ENCODE results near the gene MAP3K14.

Gene MAP3K14

GRCh38 chr17:45318561-45319230, 1.9 kb upstream of the MAP3K14 start:
- H3K27ac ChIP-seq = peak overlapping the region in 19 of 21 experiments; percentile 19 to 92 (median 74)
- H3K4me3 ChIP-seq = no peak overlapping the region

DNA sequence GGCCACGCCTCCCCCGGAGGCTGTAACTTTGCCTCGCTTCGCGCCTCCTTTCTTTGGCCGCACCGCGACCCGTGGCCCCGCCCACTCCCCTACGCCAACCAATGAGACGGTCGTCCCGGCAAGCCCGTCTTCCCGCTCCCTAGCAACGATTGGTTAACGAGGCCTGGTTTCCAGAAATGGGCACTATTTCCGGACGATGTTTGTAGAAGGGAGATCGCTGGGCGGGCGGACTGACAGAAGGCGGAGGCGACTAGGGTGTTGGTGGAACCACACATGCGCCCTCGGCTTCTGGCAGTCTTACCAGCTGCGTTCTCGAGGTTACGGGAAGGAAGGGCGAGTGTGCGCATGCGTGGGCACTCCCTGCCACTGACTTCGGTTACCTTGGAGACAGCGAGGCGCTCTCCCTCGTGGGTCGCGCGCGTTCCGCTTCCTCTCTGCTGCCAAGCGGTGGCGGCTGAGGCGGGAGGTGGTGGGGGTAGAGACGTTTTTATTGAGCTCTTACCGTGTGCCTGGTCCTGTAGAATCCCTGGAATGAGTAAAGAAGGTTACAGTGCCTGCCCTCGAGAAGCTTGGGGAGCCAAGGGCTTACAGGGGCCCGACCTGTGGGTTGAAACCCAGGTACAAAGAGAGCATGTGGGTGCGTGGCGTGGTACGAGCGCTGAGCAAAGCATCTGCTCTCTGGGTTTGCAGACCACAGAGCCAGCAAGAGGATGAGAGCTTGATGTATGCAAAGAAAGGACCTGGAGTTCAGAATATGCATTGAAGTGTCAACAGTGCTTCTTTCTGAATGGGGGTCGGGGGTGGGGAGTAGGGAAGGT, 500 bp upstream of the MAP3K14 start:
- Histone ChIP-seq H3K4me3 (peak overlapping the region; percentile 51 to 86 (median 76)), H3K27ac (peak overlapping the region; percentile 37 to 98 (median 92))

DNA sequence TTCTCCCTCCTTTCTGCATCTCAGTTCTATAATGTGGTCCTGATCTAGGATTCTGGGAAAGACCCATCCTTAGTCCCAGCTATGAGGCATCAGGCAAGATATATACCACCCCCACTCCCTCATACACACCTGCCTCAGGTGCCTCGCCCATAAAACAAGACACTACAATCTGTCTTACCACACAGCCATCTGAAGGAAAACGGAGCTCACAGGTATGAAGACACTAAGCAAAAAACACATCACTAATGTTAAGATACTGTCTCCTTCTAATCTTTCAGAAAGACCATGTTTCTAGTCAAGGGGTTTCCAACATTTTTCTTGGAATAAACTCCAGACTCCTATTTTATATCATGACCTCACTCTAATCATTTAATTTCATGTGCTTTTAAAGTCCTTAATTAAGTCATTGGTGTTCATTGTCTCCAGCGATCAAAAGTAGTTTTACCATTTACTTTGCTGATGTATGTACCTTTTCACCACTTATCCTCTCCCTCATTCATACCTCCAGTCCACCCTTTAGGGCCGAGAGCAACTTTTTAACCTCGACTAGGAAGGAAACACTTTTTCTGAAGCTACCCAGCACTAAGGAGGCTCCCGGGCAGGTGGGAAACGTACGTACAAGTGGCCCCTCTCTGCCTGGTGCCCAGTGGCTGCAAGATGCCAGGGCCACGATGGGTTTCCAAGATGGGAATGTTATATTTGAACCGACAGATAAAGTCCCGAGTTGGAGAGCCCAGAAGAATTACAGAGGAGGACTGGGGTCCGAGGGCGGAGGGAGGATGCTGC, 979 bp downstream of the MAP3K14 start:
- Histone ChIP-seq H3K4me3 (peak overlapping the region; percentile 51 to 86 (median 76)), H3K27ac (peak overlapping the region; percentile 84 to 98 (median 93))

- Histone ChIP-seq H3K27ac (peak overlapping the region in 20 of 21 experiments; percentile 1 to 98 (median 92)), H3K4me3 (peak overlapping the region; percentile 51 to 86 (median 76))
These were observed 1.8 kb downstream of the MAP3K14 start for GRCh38 chr17:45314741-45315647.

DNA sequence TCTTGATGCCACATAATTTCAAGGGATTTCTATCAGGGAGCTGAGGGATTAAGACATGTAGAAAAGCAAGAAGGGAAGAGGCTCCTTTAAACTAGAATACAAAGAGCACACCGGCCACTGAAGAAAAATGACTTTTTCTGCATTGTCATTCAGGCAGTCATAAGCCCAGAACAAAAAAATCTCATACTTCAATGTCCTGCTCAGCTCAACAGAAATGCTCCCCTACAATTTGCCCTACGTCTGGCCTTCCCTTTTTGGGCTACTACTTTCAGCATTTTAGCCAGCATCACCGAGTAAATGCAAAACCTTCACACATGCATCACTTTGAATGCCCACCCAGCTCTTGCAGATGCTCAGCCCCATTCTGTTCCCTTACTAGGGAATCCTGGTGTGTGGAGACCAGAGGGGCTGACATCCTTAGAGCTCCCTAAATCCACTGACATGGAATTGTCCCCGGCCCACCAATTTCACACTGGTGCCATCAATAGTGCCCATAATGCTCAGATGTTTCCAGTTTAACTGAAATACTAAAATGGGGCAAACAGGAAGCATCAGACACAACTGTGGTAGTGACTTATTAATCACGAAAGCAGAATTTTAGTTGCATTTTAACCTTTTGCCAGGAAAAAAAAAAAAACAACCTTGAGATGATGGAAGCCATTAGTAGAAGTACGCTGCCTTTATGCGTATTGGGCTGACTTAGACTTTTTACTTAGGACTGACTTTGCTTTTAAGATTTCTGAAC, 2.7 kb downstream of the MAP3K14 start:
- H3K27ac ChIP-seq = peak overlapping the region in 18 of 21 experiments; percentile 13 to 98 (median 92)
- peak overlapping the region in 6 of 7 experiments; percentile 3 to 86 (median 62) for H3K4me3 ChIP-seq

GRCh38 chr17:45313421-45313771, 3.4 kb downstream of the MAP3K14 start:
- Histone ChIP-seq H3K27ac (peak overlapping the region in 19 of 21 experiments; percentile 19 to 98 (median 92)), H3K4me3 (no peak overlapping the region)

DNA sequence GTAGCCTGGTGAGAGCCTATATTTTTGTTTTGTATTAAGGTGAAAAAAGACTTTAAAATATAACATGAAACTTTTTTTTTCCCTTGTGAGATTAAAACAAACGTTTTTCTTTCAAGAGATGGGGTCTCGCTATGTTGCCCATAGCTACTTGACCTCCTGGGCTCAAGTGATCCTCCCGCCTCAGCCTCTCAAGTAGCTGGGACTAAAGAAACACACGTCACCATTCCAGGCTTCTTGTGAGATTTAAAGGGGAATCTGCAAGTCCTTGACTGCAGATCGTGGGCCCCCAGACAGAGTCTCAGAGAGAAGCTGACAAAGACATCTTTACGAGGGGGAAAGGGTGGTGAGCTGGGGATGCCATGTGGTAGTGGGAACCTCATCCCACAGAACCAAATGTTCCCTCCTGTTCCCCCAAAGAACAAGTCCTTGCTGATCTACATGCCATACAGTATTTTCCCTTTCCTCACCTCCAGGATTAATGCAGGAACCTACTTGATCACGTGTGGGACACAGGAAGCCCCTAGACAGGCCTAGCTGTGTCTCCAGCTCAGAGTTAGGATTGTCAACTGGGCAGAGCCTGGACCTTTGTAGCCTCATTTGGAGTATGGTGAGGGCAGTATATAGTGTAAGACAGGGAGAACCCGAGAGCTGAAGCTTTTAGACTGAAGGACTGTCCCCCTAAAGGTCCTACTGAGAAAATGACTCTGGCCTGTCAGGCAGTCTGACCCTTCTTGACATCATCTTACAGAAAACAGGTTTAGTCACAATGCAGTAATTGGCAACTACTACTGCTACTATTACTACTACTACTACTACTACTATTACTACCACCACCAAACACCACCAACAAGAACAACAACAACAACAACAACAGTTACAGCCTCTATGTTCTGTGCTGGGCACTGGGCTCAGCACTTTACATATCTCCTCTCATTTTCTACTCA, 4.1 kb downstream of the MAP3K14 start:
- H3K4me3 ChIP-seq = peak overlapping the region in 1 of 7 experiments; percentile 3
- peak overlapping the region; percentile 19 to 98 (median 87) for H3K27ac ChIP-seq

DNA sequence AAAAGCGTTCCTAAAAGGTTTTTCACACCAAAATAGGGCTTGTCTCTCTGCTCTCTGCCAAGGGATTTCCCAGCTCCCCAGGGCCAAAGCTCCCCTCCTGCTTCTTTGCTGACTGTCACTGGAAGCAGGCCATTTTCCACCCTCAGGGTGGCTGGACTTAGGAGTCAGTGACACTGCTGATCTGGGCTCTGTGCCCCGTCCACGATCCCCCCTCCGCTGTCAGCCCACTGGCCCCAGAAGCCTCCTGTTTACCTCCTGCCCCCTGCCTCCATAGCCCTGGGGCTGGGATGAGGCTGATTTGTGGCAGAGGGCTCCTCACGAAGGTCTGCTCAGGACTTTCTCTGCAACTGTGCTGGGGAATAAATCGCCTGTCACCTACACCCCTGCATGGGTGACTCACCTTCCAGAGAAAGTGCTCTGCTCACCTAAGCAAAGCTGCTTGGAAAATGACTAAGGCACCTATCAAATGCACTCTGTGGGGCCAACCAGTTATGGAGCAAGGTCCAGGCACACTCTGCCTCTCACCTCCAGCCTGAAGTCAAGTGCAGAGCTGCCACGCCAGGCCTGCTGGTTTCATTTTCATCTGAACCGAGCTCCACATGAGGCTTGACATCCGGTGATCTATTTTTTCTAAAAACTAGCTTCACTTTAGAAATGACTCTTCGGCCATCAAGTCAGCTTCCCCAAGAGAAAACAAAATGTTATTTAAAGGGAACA, 4.9 kb downstream of the MAP3K14 start:
- peak overlapping the region in 2 of 7 experiments; percentile 3 to 4 for H3K4me3 ChIP-seq
- H3K27ac ChIP-seq = peak overlapping the region in 20 of 21 experiments; percentile 63 to 98 (median 90)

GRCh38 chr17:45311401-45311759, 5.4 kb downstream of the MAP3K14 start:
- peak overlapping the region in 20 of 21 experiments; percentile 63 to 98 (median 90) for H3K27ac ChIP-seq

GRCh38 chr17:45310380-45311324, 6.2 kb downstream of the MAP3K14 start:
- H3K27ac ChIP-seq = peak overlapping the region in 19 of 21 experiments; percentile 6 to 98 (median 85)
- no peak overlapping the region for H3K4me3 ChIP-seq

More at GRCh38 chr17:45311401-45311759, 5.4 kb downstream of the MAP3K14 start:
- no peak overlapping the region for H3K4me3 ChIP-seq

DNA sequence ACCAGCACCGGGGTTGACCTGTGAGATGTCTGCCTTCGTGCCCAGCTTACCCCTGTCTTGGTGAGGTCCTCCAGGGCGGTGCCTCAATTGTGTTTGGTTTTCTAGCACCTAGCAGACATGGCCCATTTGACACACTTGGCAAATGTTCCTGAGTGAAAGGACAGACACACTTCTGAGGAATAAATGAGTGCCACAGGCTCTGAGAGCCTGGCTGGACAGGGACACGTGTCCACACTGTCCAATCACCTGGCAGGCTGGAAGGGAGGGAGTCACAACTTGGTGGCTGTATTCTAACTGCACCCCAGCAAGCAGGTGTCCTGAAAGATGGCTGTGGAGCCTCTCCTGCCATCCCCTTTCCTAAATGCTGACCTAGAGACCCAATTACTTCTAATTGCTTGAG, 7.4 kb downstream of the MAP3K14 start:
- Histone ChIP-seq H3K27ac (peak overlapping the region in 10 of 21 experiments; percentile 1 to 96 (median 76)), H3K4me3 (no peak overlapping the region)

GRCh38 chr17:45308840-45309239, 8.0 kb downstream of the MAP3K14 start:
- H3K27ac ChIP-seq = peak overlapping the region in 15 of 21 experiments; percentile 60 to 86 (median 79)
- no peak overlapping the region for H3K4me3 ChIP-seq

- peak overlapping the region; percentile 10 to 86 (median 77) for H3K27ac ChIP-seq
- H3K4me3 ChIP-seq = no peak overlapping the region
These were observed 8.8 kb downstream of the MAP3K14 start for GRCh38 chr17:45308016-45308365.

DNA sequence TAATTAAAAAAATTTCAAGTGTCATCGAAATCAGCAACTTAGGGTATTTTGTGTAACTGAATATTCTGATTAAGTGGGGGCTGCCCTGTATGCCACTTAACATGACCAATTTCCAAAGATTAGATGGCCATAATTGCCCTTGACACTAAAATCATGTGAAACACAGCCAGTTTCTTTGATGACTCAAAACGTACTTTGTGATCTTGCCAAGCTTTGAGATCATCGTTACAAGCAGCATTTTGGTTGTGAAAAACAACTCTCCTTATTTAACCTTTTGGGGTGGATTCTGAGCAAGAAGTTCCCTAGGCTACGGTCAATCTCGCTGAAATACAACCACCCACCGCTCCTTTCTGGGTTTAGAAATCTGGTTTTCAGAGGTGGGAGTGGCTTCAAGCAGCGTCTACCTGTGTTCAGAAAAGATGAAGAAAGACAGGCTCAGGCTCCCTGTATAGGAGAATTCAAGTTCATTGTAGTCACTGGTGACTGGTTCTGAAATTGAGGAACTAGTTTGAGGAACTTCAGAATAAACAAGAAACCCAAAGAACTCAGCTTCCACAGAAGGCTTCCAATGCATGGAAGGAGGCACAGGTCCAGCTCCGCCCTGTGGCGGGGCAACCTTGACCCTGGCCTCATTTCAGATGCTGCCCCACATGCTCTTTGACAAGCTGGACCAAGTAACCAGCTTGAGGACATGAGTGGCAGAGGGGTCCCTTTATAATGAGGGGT, 9.4 kb downstream of the MAP3K14 start:
- Histone ChIP-seq H3K27ac (peak overlapping the region; percentile 10 to 86 (median 77)), H3K4me3 (no peak overlapping the region)

- H3K27ac ChIP-seq = peak overlapping the region in 17 of 21 experiments; percentile 10 to 86 (median 77)
- H3K4me3 ChIP-seq = no peak overlapping the region
These were observed 10.2 kb downstream of the MAP3K14 start for GRCh38 chr17:45306623-45307022.
